ENCODE data around the gene HSF4.

HSF4 gene

DNA sequence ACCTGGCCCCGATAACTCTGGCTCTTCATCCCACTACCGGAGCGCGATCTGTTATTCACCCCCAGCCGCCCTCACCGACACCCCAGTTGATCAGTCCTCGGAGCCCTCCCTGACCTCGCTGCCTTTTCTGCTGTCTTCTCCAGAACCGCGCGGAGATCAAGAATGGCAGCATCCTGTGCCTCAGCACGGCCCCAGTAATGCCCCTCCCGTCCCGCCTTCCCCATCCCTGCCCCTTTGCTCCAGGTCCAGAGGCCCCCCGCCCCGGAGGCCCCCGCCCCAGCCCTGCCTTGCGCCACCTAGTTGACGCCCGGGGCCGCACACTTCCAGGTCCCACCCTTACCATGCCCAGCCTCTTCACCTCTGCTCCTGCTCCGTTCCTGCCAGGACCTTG lies 35.3 kb downstream of the HSF4 start:
- no peak for DNase-seq

GRCh38 chr16:67200491-67200890 lies 35.9 kb downstream of the HSF4 start:
- no peak for DNase-seq

DNA sequence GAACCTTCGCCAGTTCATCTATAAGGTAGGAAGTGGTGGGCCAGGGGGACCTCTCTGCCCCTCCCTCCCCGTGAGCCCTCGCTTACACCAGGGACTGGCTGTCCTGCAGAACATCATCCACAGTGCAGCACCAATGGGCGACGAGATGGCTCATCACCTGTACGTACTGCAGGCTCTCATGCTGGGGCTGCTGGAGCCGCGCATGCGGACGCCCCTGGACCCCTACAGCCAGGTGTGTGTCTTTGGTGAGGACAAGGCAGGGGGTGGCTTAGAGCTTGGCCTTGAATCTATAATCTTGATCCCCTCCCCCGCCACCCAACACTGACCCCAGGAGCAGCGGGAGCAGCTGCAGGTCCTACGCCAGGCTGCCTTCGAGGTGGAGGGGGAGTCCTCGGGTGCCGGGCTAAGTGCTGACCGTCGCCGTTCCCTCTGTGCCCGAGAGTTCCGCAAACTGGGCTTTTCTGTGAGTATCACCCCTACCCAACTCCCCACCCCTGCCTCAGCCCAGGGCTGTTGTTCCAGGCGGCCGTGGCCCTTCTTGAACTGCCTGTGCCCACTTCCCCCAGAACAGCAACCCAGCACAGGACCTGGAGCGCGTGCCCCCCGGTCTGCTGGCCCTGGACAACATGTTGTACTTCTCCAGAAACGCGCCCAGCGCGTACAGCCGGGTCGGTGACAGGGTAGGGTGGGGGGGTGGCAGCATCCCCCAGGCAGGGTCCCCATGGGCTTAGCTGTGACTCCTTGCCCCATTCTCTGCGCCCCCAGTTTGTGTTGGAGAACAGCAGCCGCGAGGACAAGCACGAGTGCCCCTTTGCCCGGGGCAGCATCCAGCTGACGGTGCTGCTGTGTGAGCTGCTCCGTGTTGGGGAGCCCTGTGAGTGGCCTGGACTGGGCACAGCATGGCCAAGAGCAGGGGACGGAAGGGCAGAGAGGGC lies 37.1 kb downstream of the HSF4 start:
- DNase-seq = no peak

GRCh38 chr16:67202426-67202825 lies 37.9 kb downstream of the HSF4 start:
- DNase-seq = no peak

DNA sequence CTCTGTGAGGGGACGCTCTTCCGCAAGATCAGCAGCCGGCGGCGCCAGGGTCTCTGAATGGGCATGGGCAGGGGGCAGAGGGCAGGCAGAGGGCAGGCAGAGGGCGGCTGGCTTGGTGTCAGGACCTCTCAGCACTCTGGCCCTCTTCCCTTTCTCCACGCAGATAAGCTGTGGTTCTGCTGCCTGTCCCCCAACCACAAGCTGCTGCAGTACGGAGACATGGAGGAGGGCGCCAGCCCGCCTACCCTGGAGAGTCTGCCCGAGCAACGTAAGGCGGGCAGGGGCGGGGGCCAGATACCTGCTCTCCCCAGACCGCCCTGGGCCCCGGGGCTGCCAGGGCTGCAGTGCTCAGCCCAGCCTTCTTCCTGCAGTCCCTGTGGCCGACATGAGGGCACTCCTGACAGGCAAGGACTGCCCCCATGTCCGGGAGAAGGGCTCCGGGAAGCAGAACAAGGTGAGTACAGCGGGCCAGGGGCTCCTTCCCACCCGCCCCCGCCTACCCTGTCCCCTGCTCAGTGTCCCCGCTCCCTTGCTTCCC lies 38.5 kb downstream of the HSF4 start:
- DNase-seq = no peak

DNA sequence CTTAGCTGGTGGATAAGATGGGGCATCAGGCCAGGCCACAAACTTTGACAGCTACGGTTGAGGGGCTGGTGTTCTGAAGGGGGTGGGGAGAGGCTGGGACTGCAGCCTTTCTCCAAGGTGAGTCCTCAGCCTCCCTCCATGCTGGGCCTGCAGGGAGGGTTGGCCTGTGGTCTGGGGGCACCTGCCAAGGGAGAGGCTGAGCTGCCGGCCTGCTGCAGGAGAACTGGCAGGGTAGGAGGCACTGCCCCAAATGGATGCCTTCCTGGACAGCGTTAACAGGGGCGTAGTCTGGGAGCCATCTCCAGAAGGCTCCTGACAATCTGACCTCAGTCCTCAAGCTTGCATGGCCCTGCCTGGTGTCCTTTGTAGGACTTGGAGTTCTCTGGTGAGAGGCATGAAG lies 39.5 kb downstream of the HSF4 start:
- DNase-seq = no peak

- no peak for DNase-seq
These were observed 41.7 kb downstream of the HSF4 start for GRCh38 chr16:67206129-67206837.

- no peak for DNase-seq
These were observed 42.3 kb downstream of the HSF4 start for GRCh38 chr16:67206838-67207248.

DNA sequence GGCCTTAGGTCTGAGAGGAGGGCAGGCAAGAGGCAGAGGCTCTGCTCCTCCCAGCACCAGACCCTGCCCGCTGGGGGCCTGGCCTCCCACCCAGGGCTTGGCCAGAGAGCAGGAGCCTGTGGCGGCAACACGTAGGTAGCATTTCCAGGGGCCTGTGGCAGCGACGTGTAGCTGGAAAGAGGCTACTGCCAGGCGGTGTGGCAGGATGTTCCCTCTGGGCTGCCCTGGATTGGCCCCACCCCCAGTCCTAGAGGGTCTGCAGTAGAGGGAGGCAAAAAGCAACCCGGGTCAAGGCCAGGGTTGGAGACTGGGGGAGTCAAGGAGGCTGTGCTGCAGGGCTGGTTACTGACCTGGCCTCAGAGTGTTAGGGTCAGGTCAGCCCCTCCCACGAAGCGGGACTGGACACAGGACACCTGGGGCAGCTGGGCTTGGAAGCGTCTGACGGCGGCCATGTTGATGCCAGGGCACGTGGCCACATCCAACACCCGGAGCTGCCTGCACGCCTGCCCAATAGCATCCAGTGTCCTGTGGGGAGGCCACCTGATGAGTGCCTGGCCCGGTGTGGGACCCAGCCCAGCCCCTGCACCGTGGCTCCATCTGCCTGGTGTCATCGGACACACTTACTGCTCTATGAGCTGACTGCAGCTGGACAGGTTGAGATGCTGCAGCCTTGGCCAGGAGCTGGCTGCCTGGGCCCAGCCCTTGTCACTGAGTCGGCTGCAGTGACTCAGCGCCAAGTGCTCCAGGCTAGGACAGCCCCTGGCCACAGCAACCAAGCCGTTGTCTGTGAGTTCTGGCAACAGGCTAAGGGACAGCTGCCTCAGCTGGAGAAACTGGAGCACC lies 42.9 kb downstream of the HSF4 start:
- no peak for DNase-seq

DNA sequence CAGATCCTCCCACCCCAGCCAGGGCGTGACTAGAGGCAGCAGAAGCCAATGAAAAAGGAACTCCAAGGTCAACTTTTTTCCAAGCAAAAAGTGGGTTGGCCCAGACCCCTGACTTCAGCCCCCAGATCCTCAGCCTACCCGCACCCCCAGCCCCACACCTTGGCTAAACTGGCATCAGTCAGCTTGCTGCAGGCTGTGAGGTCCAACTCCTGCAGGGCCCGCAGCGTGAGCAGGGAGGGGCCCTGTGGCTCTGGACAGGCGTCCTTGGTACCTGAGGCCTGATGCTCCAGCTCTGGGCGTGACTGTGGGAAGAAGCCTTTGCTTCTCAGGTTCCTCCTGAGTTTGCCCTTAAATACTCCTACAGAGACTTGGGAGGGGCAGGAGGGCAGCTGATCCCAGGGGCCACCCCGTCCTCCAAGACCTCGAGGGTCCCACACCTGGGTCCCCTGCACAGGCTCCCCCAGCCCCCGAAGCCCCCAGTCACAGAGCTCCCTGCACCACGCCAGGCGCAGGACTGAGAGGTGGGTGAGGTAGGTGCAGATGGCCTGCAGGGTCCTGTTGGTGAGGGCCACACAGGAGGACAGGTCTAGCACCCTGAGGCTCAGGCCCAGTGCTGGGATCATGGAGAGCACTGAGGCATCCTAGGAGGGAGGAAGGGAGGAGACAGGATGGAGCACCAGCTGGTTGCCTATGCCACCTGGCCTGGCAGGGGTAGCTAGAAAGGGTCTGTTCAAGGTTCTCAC lies 43.8 kb downstream of the HSF4 start:
- no peak for DNase-seq

DNA sequence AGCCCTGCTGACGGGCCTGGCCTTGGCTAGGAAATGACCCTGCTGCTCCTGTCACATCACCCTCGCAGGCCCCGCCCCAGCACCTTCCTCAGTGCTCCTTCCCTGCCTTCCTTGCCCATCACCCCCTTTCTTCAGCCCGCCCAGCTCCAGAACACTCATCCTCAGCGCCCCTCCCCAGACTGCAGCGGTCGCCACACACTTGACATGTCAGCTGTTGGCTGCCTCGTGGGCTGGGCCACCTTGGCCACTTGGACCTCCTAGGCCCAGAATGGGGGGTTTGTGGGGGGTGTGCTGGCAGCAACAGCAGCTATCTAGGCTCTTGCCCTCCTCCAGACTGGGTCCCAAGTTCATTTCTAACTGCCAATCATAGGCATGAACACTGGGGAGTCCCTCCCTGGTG lies 45.0 kb downstream of the HSF4 start:
- no peak for DNase-seq

DNA sequence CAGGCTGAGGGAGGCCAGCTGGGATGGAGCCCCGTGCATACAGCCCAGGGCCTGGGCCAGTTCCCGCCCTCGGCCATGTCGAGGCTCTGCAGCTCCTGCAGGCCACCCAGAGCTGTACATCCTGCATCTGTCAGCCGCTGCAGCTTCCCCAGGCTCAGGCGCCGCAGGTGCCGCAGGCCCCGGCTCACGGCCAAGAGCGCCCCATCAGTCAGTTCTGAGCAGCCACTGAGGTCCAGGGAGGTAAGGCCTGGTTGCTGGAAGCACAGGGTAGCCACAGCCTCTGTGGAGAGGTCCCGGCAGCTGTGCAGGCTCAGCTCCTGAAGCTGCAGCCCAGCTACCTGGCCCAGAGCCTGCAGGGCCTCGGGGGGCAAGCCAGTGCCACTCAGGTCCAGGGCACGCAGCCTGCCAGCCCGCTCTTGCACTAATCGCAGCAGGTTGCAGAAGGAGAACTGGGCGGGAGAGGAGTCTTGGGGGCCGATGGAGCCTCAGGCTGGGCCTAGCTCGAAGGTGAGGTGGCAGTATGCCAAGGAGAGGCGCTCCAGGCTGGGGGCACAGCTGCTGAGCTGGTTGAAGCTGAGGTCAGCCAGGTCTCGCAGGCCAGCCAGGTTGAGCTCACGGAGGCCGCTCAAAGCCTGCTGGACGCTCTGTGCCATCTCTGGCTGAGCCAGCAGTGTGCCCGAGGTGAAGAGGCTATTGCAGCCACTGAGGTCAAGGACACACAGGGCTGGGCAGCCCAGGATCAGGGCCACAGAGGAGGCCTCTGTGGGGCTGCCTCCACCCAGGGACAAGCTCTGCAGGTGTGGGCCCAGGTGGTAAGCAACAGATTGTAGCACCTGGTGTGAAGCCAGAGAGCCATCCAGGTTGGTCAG lies 45.8 kb downstream of the HSF4 start:
- no peak for DNase-seq

DNA sequence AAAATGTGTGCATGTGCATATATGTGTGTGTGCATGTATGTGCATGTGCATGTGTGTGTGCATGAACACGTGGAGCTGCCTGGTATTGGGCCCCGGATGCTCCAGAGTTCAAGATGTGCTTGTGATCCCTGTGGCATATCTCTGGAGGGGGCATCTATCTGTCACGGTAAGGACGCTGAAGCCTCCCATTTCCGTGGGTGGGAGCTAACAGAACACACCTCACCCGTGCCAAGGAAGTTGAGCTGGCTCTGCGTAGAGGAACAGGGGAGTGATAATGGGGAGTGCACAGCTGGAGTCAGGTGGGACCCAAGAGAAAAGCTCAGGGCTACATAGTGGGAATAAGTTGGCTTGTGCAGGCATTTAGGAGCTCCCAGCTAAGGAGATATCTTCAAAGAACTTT lies 47.1 kb downstream of the HSF4 start:
- peak in 10 of 56 donors; percentile 10 to 45 (median 26) for DNase-seq

DNA sequence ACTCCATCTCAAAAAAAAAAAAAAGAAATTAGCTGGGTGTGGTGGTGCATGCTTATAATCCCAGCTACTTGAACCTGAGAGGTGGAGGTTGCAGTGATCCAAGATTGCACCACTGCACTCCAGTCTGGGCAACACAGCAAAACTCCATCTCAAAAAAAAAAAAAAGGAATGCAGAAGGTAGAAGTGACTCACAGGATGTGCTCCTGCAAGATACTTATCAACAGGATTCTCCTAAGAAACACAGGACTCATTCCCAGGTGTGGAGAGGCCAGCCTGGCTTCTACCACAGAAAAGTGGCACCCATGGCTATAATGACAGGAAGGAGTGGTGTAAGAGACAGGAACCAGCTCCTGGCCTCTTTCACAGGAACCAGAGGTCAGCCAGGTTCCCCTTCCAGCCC lies 48.2 kb downstream of the HSF4 start:
- no peak for DNase-seq

DNA sequence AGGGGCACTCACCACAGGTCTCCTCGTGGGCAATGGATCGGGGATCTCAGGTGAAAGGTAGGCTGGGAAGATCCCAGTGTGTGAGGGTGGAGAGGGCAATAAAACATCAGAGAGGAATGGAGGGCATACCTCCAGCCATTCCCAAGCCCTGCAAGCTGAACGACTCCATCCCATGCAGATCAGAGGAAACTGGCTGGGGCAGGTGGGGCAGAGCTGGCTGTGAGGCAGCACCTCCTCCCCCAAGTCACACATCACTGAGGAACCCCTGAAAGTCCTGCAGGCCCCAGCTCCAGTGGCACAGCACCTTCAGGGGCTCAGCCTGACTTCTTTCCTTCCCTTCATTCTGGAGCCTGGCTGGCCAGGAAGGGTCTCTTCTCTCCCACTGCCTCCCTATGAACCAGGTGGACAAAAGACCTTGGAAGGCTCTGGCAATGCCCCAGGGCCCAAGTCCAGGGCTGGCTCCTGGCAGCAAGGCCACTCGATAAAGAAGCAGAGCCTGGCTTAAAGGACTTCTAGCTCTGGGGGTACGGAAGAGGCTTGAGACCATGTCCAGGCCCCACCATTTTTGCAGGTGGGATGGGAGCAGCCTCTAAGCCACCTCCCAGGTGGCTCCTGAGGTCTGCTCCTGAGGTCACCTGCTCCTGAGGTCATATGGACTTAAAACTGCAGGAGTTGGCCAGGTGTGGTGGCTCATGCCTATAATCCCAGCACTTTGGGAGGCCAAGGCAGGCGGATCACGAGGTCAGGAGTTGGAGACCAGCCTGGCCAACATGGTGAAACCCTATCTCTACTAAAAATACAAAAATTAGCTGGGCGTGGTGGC lies 48.9 kb downstream of the HSF4 start:
- DNase-seq = no peak

DNA sequence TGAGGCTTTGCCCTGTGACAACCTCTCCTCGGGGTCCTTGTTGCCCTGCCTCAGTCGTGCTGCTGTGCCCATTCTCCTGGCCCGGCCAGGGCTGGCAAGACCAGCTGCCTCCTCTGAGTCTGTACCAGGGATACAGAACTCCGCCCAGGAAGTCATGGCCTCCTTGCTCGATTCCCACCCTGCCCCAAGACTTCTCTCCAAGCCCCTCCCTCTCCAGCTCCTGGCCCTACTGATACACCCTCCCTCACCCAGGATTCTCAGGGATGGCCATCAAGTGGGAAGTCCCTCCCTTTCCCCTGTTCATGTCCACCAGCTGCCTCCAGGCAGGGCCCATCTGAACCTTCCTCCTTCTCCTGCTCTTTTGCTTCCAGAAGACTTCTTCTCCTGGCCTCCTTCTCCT lies 51.2 kb downstream of the HSF4 start:
- no peak for DNase-seq

DNA sequence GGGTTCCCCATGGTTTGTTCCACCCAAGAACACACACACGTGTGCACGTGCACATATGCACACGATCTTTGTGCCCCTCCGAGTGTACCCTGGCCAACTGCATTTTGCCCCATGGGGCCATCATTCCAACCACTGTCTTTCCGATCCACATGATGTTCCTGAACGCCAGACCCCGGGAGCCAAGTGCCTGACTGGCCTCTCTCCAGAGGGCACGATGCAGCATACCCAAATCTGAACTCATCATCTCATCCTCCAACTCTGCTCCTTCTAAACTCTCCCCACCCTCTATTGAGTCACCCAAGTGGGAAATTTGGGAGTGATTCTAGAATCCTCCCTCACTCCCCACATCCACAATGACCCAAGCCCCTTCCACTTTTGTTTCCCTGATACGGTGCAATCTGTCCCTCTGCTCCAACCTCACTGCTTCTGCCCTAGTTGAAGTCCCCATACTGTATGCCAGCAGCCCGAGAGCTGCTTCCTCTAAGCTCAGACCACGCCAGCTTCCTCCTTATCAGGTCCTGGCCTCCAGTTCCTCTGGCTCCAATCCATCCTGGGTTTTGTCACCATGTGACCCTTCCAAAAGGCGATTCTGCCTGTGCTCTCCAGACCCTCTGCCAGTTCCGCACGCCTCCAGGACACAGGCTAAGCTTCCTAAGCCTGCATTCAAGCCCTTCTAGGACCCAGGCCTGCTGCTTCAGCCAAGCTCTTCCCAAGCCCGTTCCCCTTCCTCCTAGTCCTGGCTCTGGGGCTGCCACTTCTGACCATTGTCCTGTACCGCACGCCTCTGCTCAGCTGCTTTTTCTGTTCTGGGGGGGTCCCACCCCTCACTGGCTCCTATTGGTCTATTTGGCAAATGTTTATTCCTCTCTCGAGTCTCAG lies 52.3 kb downstream of the HSF4 start:
- peak in 1 of 56 donors; percentile 45 for DNase-seq
